ENCODE data around the gene PPIL1. TPM values are rescaled to one million over a fixed set of nuclear protein-coding genes. Genes with fewer than 3 reads are reported as not detected.

PPIL1 gene
- total and polyA plus RNA-seq, 2 experiments from 2014 or later: 37.0 to 133 TPM

DNA sequence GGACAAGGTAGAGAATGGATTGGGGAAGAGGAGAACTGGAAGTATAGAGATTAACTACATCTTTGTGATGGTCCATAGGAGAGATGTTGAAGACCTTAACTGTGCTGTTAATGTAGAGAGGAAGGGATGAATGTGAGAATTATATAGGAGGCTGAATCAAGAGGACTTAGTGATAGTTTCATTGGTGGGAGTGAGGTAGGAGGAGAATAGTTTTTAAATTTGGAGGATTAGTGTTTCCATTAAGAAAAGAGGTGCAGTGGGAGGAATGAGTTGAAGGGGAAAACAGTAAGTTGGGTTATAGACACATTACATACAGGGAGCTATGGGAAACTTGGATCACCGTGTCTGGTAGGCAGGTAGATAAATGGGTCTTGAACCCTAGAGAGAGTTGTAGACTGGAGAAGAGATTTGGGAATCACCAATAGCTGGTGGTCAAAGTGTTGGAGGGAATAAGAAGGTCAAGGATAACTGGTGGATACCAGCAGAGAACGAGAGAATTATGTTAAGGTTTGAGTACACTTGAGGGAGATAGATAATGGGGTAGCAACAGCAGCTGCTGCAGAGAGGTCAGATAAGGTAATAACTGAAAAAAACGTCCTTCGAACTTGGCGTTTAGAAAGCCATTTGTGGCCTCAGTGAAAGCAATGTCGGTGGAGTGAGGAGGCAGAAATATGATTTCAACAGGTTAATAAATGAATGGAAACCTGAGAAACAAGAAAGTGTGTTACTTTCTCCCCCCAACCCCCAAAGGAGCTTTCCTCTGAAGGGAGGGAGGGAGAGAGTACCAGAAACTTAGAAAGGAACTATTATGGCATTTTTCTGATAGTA lies 14.3 kb upstream of the PPIL1 start:
- no peak for TF ChIP-seq CTCF (IDR thresholded peaks at IDR 0.05; ENCODE audit: low read depth, low read length)
- peak in 1 of 2 donors; percentile 8 for DNase-seq (ENCODE audit: low read depth in 1 of 2, low spot score in 1 of 2)
- Histone ChIP-seq H3K9me3 (ENCODE audit: low read depth) (no peaks in the 10 kb centered on the region), H3K4me3 (no peak overlapping the region), H3K4me1 (ENCODE audit: low read depth) (peaks cover 21% of the 10 kb centered on the region), H3K36me3 (no peaks in the 10 kb centered on the region), H3K27ac (peak overlapping the region; percentile 52), H3K27me3 (no peaks in the 10 kb centered on the region)

GRCh38 chr6:36888115-36888643 lies 13.6 kb upstream of the PPIL1 start:
- no peak for DNase-seq (ENCODE audit: low read depth in 1 of 2, low spot score in 1 of 2)
- TF ChIP-seq CTCF (IDR thresholded peaks at IDR 0.05; ENCODE audit: low read depth, low read length): no peak
- H3K4me3 ChIP-seq: no peak overlapping the region
- H3K27me3 ChIP-seq: no peaks in the 10 kb centered on the region
- H3K27ac ChIP-seq: no peak overlapping the region
- H3K9me3 ChIP-seq (ENCODE audit: low read depth): no peaks in the 10 kb centered on the region
- H3K36me3 ChIP-seq: no peaks in the 10 kb centered on the region
- peaks cover 21% of the 10 kb centered on the region for H3K4me1 ChIP-seq (ENCODE audit: low read depth)

DNA sequence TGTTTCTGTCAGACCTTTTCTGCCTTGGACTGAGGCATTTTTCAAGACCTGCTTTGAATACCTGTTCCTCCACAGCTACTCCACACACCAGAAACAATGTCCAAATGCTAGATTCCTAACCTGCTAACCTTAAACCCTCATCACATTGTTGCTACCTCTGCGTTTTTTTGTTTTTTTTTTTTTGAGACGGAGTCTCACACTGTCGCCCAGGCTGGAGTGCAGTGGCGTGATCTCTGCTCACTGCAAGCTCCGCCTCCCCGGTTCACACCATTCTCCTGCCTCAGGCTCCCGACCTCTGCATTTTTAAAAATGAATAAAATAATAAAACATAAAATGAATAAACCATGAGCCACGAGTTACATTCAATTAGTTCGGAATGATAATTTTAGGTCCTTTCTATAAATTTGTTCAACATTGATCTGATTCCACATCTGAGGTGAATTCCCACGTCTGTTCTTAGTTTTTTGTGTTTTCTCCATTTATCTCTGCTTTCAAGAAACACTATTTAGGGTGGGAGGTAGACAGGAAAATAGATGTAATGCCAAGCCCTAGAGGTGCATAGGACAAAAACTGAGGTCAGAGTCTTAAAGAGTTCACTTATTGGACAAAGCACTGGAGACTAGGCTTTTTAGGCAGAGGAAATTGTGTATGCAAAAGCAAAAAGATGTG lies 12.5 kb upstream of the PPIL1 start:
- DNase-seq (ENCODE audit: low read depth in 1 of 2, low spot score in 1 of 2): no peak
- no peak overlapping the region for H3K27ac ChIP-seq
- no peak for TF ChIP-seq CTCF (IDR thresholded peaks at IDR 0.05; ENCODE audit: low read depth, low read length)
- peaks cover 21% of the 10 kb centered on the region for H3K4me1 ChIP-seq (ENCODE audit: low read depth)
- no peaks in the 10 kb centered on the region for H3K36me3 ChIP-seq
- H3K4me3 ChIP-seq: no peak overlapping the region
- no peaks in the 10 kb centered on the region for H3K27me3 ChIP-seq
- no peaks in the 10 kb centered on the region for H3K9me3 ChIP-seq (ENCODE audit: low read depth)

DNA sequence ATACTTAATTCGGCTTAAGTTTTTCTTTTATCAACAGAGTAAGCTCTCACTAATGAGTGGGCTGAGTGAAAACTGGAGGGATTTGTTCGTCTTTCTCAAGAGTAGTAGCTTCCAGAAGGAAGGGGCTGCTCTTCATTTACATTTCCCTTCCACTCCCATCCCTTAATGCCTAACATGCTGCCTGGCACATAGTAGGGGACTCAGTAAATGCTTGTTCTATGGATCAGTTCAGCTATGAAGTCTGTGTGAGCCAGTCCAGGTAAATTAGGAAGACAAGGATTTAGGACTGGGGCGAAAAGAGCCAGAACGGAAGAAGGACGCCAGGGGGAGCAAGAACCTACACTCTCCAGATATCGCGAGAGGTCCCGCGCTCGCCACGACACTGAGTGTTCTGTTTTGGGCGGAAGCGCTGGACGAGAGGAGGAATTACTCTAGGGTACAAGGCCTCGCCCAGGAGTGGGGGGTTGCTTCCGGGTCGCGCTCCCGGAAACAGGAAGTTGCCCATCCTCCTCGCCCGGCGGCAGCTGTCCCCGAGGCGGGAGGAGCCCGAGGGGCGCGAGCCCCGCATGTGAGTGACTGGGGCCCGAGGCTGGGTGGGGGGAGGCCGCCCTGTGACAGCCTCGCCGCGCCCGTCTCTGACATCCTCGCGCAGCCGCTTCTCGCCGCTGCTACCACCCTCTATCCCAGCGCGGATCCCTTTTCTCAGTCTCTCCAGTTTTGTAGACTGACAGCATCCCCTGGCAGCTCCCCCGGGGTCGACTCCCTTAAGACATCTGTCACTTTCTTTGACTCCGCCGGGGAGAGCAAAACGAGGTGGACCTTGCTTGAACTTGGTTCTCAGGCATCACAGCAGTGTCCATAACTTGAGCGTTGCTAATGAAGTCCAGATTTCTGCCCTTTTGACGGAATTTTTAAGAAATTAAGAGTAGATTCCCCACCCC lies 11.1 kb upstream of the PPIL1 start, which contains the start of gene C6orf89:
Gene C6orf89 (plus strand): TSS at position 492 of the 941 bp plus-strand sequence. CDS start 13,493 bp downstream, outside the sequence.
- H3K27ac ChIP-seq: peak within 1 kb of the TSS; percentile 83
- H3K4me1 ChIP-seq (ENCODE audit: low read depth): peaks cover 18% of the 10 kb centered on the region
- DNase-seq (ENCODE audit: low read depth in 1 of 2, low spot score in 1 of 2): peak; percentile 98 to 99
- peak within 1 kb of the TSS; percentile 68 for H3K4me3 ChIP-seq
- H3K27me3 ChIP-seq: no peaks in the 10 kb centered on the region
- TF ChIP-seq CTCF (IDR thresholded peaks at IDR 0.05; ENCODE audit: low read depth, low read length): peak; percentile 89
- H3K9me3 ChIP-seq (ENCODE audit: low read depth): no peaks in the 10 kb centered on the region
- H3K36me3 ChIP-seq: no peaks in the 10 kb centered on the region

DNA sequence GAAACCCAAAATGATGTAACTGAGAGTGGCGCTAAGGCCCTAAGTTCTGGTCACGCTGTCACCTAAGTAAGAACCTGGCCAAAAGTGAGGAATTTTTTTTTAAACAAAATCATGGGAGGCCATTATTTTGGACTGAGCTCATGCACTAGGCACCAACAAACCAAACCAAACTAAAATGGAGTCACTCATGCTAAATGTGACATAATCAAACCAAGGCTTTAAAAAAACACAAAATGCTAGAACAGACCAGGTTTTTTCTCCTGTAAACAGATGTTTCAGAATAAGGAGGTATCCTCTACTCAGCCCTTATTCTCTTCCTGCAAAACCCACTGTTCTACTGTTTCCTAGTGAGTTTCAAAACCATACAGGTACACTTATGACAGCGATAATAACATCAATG lies 10.0 kb upstream of the PPIL1 start:
- Histone ChIP-seq H3K4me3 (no peak overlapping the region), H3K27ac (no peak overlapping the region), H3K4me1 (ENCODE audit: low read depth) (peaks cover 18% of the 10 kb centered on the region), H3K36me3 (no peaks in the 10 kb centered on the region), H3K9me3 (ENCODE audit: low read depth) (no peaks in the 10 kb centered on the region), H3K27me3 (no peaks in the 10 kb centered on the region)
- no peak for DNase-seq (ENCODE audit: low read depth in 1 of 2, low spot score in 1 of 2)
- no peak for TF ChIP-seq CTCF (IDR thresholded peaks at IDR 0.05; ENCODE audit: low read depth, low read length)

Data from cardiac muscle cell (in vitro differentiated cells and primary cell).